Head of caudate nucleus (tissue), 42 donors: Measurements from ENCODE around the gene ADAT1.

ENCODE experiments used
- DNase-seq, 42 donors: peaks; one replicate each; pipeline versions ENCODE4 v3.0.0 to v3.0.0-alpha.2; 2020 to 2021; ENCODE audit warnings: mixed read lengths in 7 of 42
- intact Hi-C: fragments of 100-400 bp; cut with DNase I; formaldehyde crosslinking; loops from one replicate; pipeline ENCODE4 v1.15.0; 2022

The ADAT1 gene

DNA sequence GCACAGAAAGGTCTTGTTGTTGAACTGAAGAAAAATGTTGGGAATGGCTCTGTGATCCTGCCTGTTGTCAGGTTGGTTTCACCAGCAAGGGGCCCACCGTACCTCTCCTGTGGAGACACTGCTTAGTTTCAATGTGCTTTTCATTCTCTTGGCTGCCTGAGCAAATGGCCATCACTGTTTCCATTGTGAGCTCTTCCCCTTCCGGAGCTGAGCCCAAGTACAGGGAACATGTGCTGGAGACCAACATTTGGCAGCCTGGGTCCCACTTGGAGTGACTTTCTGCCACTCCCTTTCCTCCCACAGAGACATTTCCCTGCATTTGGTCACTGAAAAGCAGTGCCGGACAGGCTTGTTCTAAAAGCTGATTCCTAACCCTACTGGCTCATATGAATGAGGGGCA is 33.8 kb downstream of the ADAT1 start:
- DNase-seq, result peak in 3 of 42 donors; percentile 35 to 40 (median 37)
- intact Hi-C loops, result no loop called here

DNA sequence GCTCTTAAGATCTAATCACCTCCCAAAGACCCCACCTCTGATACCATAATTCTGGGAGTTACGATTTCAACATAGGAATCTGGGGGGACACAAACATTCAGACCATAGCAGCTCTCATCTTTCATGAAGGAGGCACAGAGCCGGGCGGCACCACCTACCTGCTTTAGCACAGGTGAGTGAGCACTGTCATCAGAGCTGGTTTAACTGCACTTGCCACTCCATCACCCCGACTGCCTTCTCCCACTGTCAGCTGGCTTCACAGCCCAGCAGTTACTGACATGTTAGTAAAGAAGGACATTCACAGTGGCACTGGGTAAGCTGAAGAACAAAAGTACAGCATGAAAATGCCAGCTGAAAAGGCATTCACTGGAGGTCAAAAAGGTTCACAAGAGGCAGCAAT is 34.4 kb downstream of the ADAT1 start:
- intact Hi-C loops, result no loop called here

GRCh38 chr16:75584108-75584507 is 39.0 kb downstream of the ADAT1 start:
- peak in 1 of 42 donors; percentile 20 for DNase-seq
- intact Hi-C loops, result no loop called here

More for the DNA sequence above, 34.4 kb downstream of the ADAT1 start:
- peak in 1 of 42 donors; percentile 20 for DNase-seq

DNA sequence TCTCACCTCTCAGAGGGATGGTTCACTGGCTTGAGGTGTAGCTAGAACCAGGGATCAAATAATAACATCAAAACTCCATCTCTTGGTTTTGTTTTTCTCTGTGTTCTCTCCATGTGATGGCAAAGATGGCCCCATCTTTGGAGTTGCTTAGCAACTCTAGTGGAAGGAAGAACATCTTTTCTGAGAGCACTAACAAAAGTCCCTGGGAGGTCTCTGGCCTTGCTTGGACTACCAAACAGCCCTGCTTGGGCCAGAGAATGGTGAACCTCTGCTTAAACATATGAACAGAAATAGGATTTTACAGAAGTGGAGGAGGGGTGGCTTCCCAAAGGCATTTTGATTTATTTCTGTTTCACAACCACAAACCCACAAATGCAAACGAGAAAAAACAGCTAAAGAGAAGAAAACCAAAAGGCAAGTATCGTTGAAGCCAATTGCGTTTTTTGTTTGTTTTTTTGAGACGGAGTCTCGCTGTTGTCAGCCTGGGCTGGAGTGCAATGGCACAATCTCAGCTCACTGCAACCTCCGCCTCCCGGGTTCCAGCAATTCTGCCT is 43.7 kb downstream of the ADAT1 start:
- DNase-seq, result no peak
- intact Hi-C loops, result no loop called here

DNA sequence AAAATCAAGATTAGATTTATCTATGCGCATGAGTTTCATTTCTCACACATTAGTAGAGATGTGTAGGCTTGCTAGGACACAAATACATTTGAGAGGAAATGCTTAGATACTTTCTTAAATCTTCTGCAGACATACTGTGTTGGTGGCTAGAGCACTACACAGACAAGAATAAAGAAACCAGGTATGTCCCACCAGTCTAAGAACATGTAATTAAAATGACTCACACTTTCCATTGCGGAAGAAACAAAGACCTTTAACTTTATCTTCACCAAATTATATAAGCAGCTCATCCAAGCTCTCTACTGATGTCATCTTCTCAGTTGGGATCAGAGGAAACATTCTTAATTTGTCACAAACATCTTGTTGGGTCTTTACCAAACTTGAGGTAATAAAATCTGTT is 44.4 kb downstream of the ADAT1 start:
- DNase-seq, result no peak
- intact Hi-C loops, result no loop called here

GRCh38 chr16:75578212-75578611 is 44.9 kb downstream of the ADAT1 start:
- peak in 1 of 42 donors; percentile 34 for DNase-seq
- intact Hi-C loops, result no loop called here

GRCh38 chr16:75576384-75576811 is 46.7 kb downstream of the ADAT1 start:
- peak in 28 of 42 donors; percentile 23 to 86 (median 59) for DNase-seq
- intact Hi-C loops, result no loop called here

- DNase-seq, result peak in 9 of 42 donors; percentile 24 to 69 (median 37)
- intact Hi-C loops, result no loop called here
Measured at GRCh38 chr16:75575958-75576357, 47.1 kb downstream of the ADAT1 start.

GRCh38 chr16:75573955-75574354 is 49.1 kb downstream of the ADAT1 start:
- no peak for DNase-seq
- intact Hi-C loops, result no loop called here

GRCh38 chr16:75572864-75573542 is 50.1 kb downstream of the ADAT1 start:
- DNase-seq, result peak in 1 of 42 donors; percentile 45
- intact Hi-C loops, result no loop called here

DNA sequence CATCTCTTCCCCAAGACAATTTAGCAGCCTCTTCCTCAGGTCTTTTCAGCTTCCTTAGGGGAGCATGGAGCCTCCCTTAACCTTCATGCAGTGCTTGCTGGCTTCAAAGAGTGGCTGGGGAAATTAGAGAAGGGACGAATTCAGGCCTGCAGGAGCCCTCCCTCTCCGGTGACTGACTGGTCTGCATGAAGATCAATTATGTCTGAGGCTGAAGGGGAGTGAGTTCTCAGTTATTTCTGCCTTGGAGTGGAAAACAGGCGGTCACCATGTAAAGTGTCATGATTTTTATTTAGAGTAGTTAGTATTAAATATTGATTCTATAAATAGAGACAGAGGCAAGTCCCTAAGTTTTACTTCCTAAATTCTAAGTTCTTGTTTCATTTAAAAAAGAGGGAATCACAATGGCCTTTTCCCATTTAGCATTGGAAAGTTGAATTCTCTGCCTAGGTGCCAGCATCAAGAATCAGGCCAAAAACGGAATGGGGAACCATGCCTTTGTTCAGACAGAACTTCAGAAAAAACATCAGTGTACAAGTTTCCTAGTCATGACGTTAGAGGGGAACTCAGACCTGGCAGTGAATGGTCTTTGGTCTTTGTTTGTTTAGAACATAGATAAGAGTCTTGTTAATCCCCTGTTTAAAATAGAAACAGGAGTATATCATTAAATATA is 52.5 kb downstream of the ADAT1 start:
- intact Hi-C loops, result no loop called here
- DNase-seq, result no peak

DNA sequence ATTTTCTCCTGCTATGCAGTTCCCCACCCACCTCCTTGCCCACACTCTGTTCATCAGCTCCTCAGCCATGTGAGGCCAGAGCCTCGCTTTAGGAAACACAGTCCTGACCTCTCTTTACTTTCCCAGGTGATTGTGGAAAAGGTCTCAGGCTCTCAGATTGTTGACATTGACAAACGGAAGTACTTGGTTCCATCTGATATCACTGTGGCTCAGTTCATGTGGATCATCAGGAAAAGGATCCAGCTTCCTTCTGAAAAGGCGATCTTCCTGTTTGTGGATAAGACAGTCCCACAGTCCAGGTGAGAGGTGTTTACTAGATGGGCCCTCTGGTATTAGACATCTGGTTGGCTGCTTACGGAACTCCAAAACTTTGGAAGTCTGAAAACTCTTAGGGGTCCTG is 55.2 kb downstream of the ADAT1 start:
- intact Hi-C loops, result loop anchor here (5.0 kb wide), 1 partner anchor 54 kb away; the partner anchor contains the start of gene ADAT1

GRCh38 chr16:75566758-75567255 is 56.3 kb downstream of the ADAT1 start:
- intact Hi-C loops, result loop anchor here (5.0 kb wide), 1 partner anchor 55 kb away; the partner anchor contains the start of gene ADAT1
- DNase-seq, result no peak

More for the DNA sequence above, 55.2 kb downstream of the ADAT1 start:
- peak in 1 of 42 donors; percentile 35 for DNase-seq

GRCh38 chr16:75566040-75566757 is 56.9 kb downstream of the ADAT1 start, which contains the start of gene GABARAPL2:
Gene GABARAPL2 (plus strand): TSS chr16:75566379. CDS start chr16:75566487, 108 bp downstream.
- peak; percentile 66 to 95 (median 90) for DNase-seq
- intact Hi-C loops, result loop anchor here (5.0 kb wide), 1 partner anchor 56 kb away; the partner anchor contains the start of gene ADAT1

DNA sequence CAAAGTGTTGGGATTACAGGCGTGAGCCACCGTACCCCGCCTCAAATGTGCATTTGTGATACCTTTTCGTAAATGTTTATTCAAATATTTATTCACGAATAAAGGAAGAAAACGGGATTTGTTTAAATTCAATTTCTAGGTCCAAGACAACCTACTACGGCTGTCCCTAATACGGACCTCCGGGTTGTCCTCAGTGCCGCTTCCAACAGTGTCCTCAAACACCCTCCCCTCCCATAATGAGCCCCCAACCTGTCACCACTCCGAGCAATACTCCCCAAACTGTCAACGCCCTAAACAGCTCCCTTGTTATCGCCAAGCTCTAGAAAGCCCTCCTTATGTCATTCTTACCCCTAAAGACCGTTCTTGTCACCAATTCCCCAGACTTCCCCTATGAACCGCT is 57.4 kb downstream of the ADAT1 start:
- intact Hi-C loops, result loop anchor here (5.0 kb wide), 1 partner anchor 57 kb away; the partner anchor contains the start of gene ADAT1
- peak in 1 of 42 donors; percentile 24 for DNase-seq

DNA sequence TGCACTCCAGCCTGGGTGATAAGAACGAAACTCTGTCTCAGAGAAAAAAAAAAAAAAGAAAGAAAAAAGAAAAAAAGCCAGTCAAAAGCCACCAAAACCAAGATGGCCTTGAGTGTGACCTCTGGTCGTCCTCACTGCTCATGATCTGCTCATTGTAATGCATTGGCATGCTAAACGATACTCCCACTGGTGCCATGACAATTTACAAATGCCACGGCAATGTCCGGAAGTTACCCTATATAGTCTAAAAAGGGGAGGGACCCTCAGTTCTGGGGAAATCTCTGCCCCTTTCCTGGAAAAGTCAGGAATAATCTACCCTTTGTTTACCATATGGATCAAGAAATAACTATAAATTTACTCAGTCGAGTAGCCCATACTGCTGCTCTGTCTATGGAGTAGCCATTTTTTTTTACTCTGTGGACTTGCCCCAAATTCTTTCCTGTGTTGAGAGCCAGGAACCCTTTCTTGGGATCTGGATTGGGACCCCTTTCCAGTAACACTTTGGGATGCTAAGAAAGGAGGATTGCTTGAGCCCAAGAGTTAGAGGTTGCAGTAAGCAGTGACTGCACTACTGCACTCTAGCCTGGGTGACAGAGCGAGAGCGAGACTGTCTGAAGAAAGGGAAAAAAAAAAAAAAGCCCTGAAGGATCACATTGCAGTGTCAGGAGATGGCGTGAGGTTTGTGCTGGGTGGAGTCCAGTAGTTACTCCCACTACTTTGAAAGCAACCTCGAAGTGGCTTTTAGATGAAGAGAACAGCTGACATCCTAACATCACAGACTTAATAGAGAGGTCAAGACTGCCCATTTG is 63.3 kb downstream of the ADAT1 start:
- intact Hi-C loops, result loop anchor here (5.0 to 10.0 kb wide), 2 partner anchors 85 to 203 kb away; no protein-coding TSS in a partner anchor
- DNase-seq, result no peak

GRCh38 chr16:75558846-75559401 is 64.2 kb downstream of the ADAT1 start:
- intact Hi-C loops, result loop anchor here (5.0 to 10.0 kb wide), 2 partner anchors 84 to 203 kb away; no protein-coding TSS in a partner anchor
- DNase-seq, result no peak
